Cardiac muscle cell (in vitro differentiated cells and primary cell): ENCODE results near the gene FDXR. TPM values are rescaled to one million over a fixed set of nuclear protein-coding genes. Genes with fewer than 3 reads are reported as not detected.

Experiments used
- DNase-seq, 2 donors: peaks; one replicate each; pipeline versions ENCODE4 v3.0.0 to v3.0.0-alpha.2; 2010 to 2017; ENCODE audit warnings: low read depth in 1 of 2, low spot score in 1 of 2
- H3K27ac ChIP-seq: fragments of 200-600 bp; sonication (generic); 2 replicates; pipeline ENCODE4 v1.5.1; 2016
- H3K27me3 ChIP-seq: fragments of 200-600 bp; sonication (generic); 2 replicates; pipeline ENCODE4 v1.6.0; 2016; ENCODE audit warnings: control low read depth
- H3K36me3 ChIP-seq: fragments of 200-600 bp; sonication (generic); 2 replicates; pipeline ENCODE4 v1.5.1; 2016; ENCODE audit warnings: control low read depth
- H3K4me1 ChIP-seq: fragments of 200-600 bp; sonication (generic); 2 replicates; pipeline ENCODE4 v1.8.1; 2017; ENCODE audit warnings: low read depth, mild to moderate bottlenecking, mixed run types
- H3K4me3 ChIP-seq: fragments of 200-600 bp; sonication (generic); 2 replicates; pipeline ENCODE4 v1.5.1; 2016; ENCODE audit warnings: mild to moderate bottlenecking
- H3K9me3 ChIP-seq: fragments of 200-600 bp; sonication (generic); 2 replicates; pipeline ENCODE4 v1.5.1; 2017; ENCODE audit warnings: low read depth, mild to moderate bottlenecking, control low read depth
- polyA plus RNA-seq: library from polyadenylated mRNA; unstranded; fragments of >200 nt; fragmentation: Nextera tagmentation; extraction: Ambion mirVana; gene quantifications from 2 replicates; pipeline ENCODE4 v1.2.1, GENCODE V29; 2016
- total RNA-seq: library from RNA; depleted of rRNA; stranded (reverse); fragments of >200 nt; gene quantifications from 2 replicates; pipeline ENCODE4 v1.2.3, GENCODE V29; 2016
- TF ChIP-seq, protein P1 (sequence below): IDR thresholded peaks from 2 replicates; pipeline ENCODE4 v1.5.1; 2012; ENCODE audit warnings: low read depth, mild to moderate bottlenecking, low read length

FDXR gene
- total and polyA plus RNA-seq, 2 experiments from 2014 or later: 44.6 to 49.9 TPM

DNA sequence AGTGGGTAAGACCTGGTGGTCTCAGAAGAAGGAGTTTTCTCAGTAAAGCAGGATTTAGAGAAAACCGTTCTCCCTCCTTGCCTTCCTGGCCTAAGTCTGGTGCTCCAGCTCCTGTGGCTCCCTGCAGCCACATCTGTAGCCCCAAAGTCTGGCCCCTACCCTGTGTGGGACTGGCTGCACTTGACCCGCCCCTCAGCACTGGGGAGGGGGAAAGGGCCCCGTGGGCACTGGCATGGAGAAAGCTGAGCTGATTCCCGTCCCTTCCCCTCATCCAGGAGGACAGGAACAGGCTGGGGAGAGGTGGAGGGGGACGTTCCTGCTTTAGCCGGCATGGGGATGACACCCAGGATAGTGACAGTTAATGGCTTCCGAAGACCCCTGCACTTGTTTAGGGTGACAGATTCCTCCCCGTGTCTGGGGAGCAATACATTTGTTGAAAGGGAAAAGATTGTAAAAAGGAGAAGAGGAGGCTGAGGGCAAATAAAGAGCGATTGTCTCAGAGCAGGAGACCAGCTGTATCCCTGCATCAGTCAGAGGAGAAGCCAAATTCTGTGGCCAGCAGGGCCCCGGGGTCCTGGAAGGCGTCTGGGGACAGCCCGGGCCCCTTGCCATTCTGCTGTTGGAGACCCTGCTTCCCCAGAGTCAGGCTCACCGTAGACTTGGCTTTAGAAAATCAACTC is 51.0 kb downstream of the FDXR start:
- Histone ChIP-seq H3K4me1 (peaks cover 31% of the 10 kb centered on the region), H3K9me3 (no peaks in the 10 kb centered on the region), H3K27me3 (no peaks in the 10 kb centered on the region), H3K27ac (no peak overlapping the region), H3K4me3 (no peak overlapping the region), H3K36me3 (no peaks in the 10 kb centered on the region)
- TF ChIP-seq, protein P1, sequence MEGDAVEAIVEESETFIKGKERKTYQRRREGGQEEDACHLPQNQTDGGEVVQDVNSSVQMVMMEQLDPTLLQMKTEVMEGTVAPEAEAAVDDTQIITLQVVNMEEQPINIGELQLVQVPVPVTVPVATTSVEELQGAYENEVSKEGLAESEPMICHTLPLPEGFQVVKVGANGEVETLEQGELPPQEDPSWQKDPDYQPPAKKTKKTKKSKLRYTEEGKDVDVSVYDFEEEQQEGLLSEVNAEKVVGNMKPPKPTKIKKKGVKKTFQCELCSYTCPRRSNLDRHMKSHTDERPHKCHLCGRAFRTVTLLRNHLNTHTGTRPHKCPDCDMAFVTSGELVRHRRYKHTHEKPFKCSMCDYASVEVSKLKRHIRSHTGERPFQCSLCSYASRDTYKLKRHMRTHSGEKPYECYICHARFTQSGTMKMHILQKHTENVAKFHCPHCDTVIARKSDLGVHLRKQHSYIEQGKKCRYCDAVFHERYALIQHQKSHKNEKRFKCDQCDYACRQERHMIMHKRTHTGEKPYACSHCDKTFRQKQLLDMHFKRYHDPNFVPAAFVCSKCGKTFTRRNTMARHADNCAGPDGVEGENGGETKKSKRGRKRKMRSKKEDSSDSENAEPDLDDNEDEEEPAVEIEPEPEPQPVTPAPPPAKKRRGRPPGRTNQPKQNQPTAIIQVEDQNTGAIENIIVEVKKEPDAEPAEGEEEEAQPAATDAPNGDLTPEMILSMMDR: no peak
- no peak for DNase-seq

DNA sequence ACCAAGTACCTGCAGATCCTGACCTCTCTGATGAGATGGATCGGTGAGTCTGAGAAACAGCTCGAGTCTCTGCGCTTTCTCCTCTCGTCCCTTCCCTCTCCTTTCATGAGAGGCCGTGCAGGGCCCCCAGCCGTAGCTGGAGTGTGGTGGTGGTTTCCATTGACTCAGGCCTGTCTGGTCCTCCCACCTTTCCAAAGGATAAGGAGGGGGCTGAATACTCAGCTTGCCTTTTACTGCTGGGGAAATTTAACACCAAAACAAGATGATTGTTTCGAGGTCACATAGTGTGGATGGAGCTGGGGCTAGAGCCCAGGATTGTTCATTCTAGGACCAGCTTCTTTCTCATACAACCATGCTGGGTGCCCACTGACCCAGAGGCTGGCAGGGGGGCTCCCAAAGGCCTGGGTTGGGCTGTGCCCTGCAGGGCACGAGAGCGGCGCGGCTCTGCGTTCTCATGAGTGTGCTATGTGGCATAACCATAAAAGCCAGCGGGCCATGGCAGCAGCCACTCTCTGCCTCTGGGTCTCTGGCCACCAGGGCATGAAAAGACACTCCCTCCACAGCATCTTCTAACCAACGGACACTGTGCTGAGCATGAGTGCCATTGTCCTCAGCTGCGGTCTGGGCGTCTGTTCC is 52.9 kb downstream of the FDXR start:
- Histone ChIP-seq H3K4me1 (peaks cover 47% of the 10 kb centered on the region), H3K9me3 (no peaks in the 10 kb centered on the region), H3K27ac (no peak overlapping the region), H3K27me3 (no peaks in the 10 kb centered on the region), H3K4me3 (no peak overlapping the region), H3K36me3 (no peaks in the 10 kb centered on the region)
- no peak for DNase-seq
- TF ChIP-seq, protein P1: no peak

DNA sequence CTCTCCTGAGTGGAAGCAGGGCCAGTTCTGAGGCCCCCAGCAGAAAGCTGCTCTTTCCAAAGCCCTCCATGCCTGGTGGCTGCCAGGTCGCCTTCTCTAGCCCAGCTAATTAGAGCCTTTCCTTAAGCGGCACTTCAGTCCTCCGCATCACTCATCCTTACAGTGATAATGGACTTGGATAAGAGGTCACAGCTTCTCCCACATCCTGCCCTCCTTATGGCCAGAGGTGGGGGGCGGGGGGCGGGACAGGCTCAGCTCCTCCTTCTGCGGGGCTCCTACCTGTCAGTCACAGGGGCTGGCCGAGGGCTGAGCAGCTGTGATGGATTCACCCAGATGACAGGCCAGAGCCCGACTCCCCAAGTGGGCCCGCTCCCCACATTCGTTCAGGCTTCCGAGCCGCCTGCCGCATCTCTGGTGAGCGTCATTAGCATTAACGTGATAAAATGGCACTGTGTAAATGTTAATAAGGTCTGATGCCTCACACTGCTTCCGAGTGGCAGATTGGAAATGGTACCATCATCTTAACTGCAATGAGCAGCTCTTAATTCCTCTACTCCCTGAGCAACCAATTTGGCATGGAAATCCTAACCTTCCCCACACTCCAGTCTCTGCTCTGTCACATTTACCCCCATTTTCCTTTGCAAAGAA is 54.4 kb downstream of the FDXR start:
- H3K27me3 ChIP-seq: no peaks in the 10 kb centered on the region
- no peaks in the 10 kb centered on the region for H3K36me3 ChIP-seq
- no peak overlapping the region for H3K27ac ChIP-seq
- H3K9me3 ChIP-seq: no peaks in the 10 kb centered on the region
- no peak overlapping the region for H3K4me3 ChIP-seq
- no peak for DNase-seq
- peaks cover 62% of the 10 kb centered on the region for H3K4me1 ChIP-seq
- TF ChIP-seq, protein P1: no peak

DNA sequence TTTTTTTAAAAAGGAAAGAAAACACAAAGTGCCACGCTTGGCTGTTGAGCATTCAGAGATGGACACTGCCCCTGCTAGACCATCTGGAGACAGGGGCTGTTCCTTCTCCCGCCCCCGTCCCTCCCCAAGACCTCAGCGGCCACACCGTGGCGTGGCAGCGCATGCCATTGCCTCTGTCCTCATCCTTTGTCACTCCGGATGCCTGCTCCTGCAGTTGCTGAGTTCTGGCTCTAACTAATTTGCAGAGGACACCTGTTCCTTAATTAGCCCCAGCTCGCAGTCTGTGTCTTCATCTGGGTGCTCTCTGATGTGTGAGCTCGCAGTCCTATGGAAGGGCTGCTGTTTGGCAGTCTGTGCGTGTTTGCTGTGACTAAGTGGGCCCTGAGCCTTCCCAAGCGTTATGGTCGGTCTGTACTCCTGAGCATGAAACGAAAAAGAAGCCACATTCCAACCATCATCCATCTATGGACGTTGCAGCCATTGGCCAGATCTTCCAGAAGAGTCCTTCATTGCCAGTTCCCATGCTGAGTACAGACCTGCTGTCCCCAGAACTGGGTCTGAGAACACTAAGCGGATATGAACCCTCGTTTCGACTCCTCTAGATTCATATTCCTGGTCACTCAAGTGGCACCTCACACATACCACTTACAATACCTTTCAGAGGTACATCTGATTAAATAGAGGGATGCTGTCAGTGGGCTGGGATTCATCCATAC is 55.7 kb downstream of the FDXR start:
- TF ChIP-seq, protein P1: no peak
- Histone ChIP-seq H3K36me3 (no peaks in the 10 kb centered on the region), H3K9me3 (no peaks in the 10 kb centered on the region), H3K27me3 (no peaks in the 10 kb centered on the region), H3K27ac (no peak overlapping the region), H3K4me1 (peaks cover 68% of the 10 kb centered on the region), H3K4me3 (no peak overlapping the region)
- DNase-seq: no peak

DNA sequence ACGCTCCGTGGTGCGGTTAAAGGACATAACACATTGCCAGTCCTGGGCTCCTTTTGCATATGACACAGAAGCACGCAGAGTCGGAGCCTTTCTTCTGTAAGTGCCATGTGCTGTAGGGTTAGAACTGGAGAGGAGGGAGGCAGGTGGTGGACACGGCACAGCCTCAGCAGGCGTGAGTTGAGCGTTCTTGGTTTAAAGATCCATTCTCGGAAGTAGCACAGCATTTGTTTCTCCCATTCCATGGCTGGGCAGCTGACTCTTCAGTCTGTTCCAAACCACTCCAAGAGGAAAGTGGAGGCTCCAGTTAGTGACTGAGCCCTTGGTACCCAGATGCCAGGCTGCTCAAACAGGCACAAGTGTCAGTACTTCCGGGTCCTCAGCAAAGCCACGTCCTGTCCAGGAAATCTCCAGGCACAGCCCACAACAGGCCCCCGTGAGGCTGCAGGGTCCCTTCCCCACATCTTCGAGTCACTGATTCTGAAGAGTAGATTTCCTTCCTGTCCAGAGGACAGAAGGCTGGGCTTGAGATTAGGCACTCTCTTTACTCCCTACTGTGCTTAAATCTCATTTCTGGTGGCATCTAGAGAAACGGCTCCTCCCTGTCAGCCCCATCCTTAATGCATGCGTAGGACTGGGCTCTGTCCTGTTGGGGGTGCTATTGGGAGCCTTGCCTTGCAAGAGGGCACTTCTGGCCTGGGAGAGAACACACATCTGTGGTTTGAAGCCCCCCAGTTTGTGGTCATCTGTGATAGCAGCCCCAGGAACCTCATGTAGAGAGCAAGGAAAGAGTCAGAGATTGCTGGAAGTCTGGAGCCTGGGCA is 57.0 kb downstream of the FDXR start:
- TF ChIP-seq, protein P1: peak; percentile 23
- peak in 1 of 2 donors; percentile 47 for DNase-seq
- Histone ChIP-seq H3K36me3 (no peaks in the 10 kb centered on the region), H3K27ac (no peak overlapping the region), H3K27me3 (no peaks in the 10 kb centered on the region), H3K4me3 (no peak overlapping the region), H3K4me1 (peaks cover 70% of the 10 kb centered on the region), H3K9me3 (no peaks in the 10 kb centered on the region)
